Common myeloid progenitor, CD34-positive (primary cell): ENCODE data around the gene ASB4.
"Not testable (repeated sequence)": the region's sequence is repeated elsewhere in the genome, so short reads cannot be mapped to it uniquely, and the experiment has no call there.

ENCODE experiments used
- CTCF ChIA-PET: fragments of 350-600 bp; sonication (Branson Sonifier 250); formaldehyde crosslinking; loops from one replicate; lab custom pipeline; 2021; ENCODE audit warnings: antibody characterized with exemption; lab: Charles Lee
- POLR2A ChIA-PET: fragments of 350-600 bp; sonication (Branson Sonifier 250); formaldehyde crosslinking; loops from one replicate; lab custom pipeline; 2021; ENCODE audit warnings: antibody characterized with exemption; lab: Charles Lee
- DNase-seq, 3 donors: peaks; one replicate each; pipeline versions ENCODE4 v3.0.0 to v3.0.0-alpha.2; 2013
- H3K27ac ChIP-seq, 2 experiments: 1 replicate in 1 of 2; 2 replicates in 1 of 2; pipeline ENCODE4 v1.7.0; 2013; ENCODE audit warnings: inconsistent platforms in 2 of 2, low read length in 2 of 2, mild to moderate bottlenecking in 2 of 2, low read depth in 1 of 2, moderate library complexity in 1 of 2; ENCODE audit not compliant: severe bottlenecking in 2 of 2, insufficient read depth in 1 of 2, poor library complexity in 1 of 2
- H3K27me3 ChIP-seq, 5 experiments: replicated peaks in 2 of 5; 1 replicate in 3 of 5; 2 replicates in 2 of 5; pipeline versions ENCODE4 v1.6.1 to v1.7.0; 2013; ENCODE audit warnings: low read length in 4 of 5, mild to moderate bottlenecking in 2 of 5, moderate library complexity in 2 of 5, inconsistent platforms in 1 of 5; ENCODE audit not compliant: insufficient read depth in 5 of 5, control insufficient read depth in 4 of 5
- H3K36me3 ChIP-seq, 4 experiments: 1 replicate in 2 of 4; 2 replicates in 2 of 4; pipeline versions ENCODE4 v1.6.1 to v1.7.0; 2013; ENCODE audit warnings: low read length in 3 of 4, control low read depth in 1 of 4, mild to moderate bottlenecking in 1 of 4; ENCODE audit not compliant: control insufficient read depth in 4 of 4, insufficient read depth in 4 of 4
- H3K4me1 ChIP-seq, 4 experiments: 1 replicate in 3 of 4; 2 replicates in 1 of 4; pipeline versions ENCODE4 v1.6.1 to v1.7.1; 2013; ENCODE audit warnings: low read length in 3 of 4, mild to moderate bottlenecking in 3 of 4, control low read depth in 1 of 4, inconsistent platforms in 1 of 4, moderate library complexity in 1 of 4; ENCODE audit not compliant: control insufficient read depth in 4 of 4, insufficient read depth in 4 of 4; ENCODE audit errors: control extremely low read depth in 1 of 4
- H3K4me3 ChIP-seq, 7 experiments: 1 replicate in 4 of 7; 2 replicates in 3 of 7; pipeline versions ENCODE4 v1.5.1 to v1.7.0; 2013; ENCODE audit warnings: mild to moderate bottlenecking in 7 of 7, low read length in 6 of 7, moderate library complexity in 6 of 7, inconsistent platforms in 2 of 7, low read depth in 2 of 7, control low read depth in 1 of 7; ENCODE audit not compliant: insufficient read depth in 4 of 7, control insufficient read depth in 1 of 7; ENCODE audit errors: extremely low read depth in 1 of 7
- H3K9me3 ChIP-seq, 5 experiments: 1 replicate in 4 of 5; 2 replicates in 1 of 5; pipeline versions ENCODE4 v1.6.1 to v1.7.1; 2013; ENCODE audit warnings: low read length in 4 of 5, mild to moderate bottlenecking in 2 of 5, inconsistent platforms in 1 of 5, low read depth in 1 of 5, moderate library complexity in 1 of 5; ENCODE audit not compliant: control insufficient read depth in 4 of 5, insufficient read depth in 2 of 5; ENCODE audit errors: control extremely low read depth in 1 of 5
- WGBS: methylation state at CpG from one replicate; pipeline ENCODE4 v1.1.5; 2013; ENCODE audit not compliant: insufficient coverage; 5-methylcytosine and 5-hydroxymethylcytosine counted together

ASB4 gene

DNA sequence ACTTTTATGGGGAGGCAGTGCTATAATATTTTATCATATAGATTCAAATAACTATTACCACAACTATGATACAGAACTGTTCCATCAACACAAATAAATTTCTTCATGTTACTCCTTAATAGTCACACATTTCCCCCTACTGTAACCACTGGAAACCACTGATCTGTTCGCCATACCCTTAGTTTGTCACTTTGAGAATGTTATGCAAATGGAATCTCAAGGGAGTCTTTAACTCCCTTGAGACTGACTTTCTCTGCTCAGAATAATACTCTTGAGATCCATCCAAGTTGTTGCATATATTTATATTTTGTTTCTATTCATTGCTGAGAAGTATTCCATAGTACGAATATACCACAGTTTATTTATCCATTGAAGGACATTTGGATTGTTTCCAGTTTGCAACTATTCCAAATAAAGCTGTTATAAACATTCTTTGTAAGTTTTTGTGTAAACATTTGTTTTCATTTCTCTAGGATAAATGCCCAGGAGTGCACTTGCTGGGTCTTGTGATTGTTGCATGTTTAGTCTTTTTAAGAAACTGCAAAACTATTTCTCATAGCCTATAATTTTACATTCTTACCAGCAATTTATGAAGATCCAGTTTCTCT, 31.2 kb upstream of the ASB4 start:
- no peak for DNase-seq
- CTCF ChIA-PET, result no interaction called here
- Histone ChIP-seq H3K9me3 (peaks cover 3 to 13% (median 9%) of the 10 kb centered on the region in 5 experiments), H3K27me3 (no peaks in the 10 kb centered on the region), H3K27ac (no peak overlapping the region), H3K4me1 (no peaks in the 10 kb centered on the region), H3K36me3 (no peaks in the 10 kb centered on the region), H3K4me3 (no peak overlapping the region)
- POLR2A ChIA-PET, result interaction anchor here (0.5 kb wide), 1 partner anchor 933 kb away, joined by 3 read pairs; no protein-coding TSS in a partner anchor
- WGBS, result no CpG with 5 or more reads among the region's 2 CpGs

DNA sequence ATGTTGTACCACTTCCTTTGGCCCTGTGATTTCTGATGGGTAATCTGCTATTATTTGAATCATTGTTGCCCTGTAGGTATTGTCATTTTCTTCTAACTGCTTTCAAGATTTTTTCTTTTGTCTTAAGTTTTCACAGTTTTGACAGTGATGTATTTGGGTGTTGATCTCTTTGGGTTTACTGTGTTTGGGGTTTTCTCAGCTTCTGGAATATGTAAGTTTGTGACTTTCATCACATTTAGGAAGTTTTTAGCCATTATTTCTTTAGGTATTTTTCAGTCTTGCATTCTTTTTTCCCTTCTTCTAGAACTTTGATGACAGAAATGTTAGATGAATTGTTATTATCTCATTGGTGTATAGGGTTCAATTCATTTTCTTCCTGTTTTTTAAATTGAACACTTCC, 27.8 kb upstream of the ASB4 start:
- Histone ChIP-seq H3K4me1 (no peaks in the 10 kb centered on the region), H3K9me3 (peaks cover 7 to 28% (median 9%) of the 10 kb centered on the region in 5 experiments), H3K27ac (no peak overlapping the region), H3K27me3 (no peaks in the 10 kb centered on the region), H3K4me3 (no peak overlapping the region), H3K36me3 (no peaks in the 10 kb centered on the region)
- CTCF ChIA-PET, result no interaction called here
- DNase-seq, result no peak
- POLR2A ChIA-PET, result no interaction called here

DNA sequence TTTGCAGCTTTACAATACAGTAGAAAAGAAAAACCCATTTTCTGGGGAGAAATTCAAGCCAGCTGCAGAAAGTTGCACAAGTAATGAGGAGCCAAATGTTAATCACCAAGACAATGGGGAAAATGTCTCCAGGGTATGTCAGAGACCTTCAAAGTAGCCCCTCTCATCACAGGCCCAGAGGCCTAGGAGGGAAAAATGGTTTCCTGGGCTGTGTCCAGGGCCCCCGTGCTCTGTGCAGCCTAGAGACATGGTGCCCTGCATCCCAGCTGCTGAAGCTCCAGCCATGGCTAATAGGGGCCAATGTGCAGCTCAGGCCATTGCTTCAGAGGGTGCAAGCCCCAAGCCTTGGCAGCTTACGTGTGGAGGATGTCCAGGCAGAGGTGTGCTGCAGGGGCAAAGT, 25.1 kb upstream of the ASB4 start:
- H3K4me3 ChIP-seq, H3K4me1 ChIP-seq, H3K36me3 ChIP-seq, CTCF ChIA-PET, H3K27ac ChIP-seq, DNase-seq, H3K27me3 ChIP-seq, POLR2A ChIA-PET: not testable (repeated sequence)
- 100% methylated on average over 2 of the region's 2 CpGs for WGBS
- peaks cover 7 to 30% (median 9%) of the 10 kb centered on the region in 5 experiments for H3K9me3 ChIP-seq

DNA sequence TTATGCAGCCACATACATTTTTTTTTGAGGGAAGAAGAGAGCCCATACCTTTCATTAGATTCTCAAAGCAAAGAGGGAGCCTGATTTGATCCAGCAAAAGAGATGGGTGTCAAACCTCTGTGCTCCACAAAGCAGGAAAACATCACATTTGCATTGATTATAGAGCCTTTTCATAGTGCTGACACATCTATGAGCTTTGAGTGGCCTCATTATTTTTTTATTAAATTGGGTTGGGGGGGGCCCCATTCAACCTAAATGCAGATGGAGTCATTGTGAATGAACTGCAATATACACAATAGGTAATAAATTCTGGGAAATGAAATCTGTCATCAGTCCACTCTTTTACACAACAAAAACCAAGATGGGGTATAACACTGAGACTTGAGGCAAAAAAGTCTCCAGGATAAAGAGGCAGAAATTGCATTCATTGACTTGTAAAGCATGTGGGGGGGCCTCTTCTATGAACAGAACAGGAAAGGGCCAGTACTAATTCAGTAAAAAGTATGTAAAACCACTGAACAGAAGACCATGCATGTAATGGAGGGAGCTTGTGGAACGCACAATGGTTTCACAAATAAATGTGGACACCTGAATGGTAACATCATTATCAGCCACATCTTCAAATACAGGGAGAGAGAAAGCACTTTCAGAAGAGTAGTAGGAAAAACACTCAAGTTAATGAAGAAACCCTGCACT, 17.7 kb upstream of the ASB4 start:
- POLR2A ChIA-PET, result no interaction called here
- H3K4me3 ChIP-seq, result no peak overlapping the region
- H3K27ac ChIP-seq, result no peak overlapping the region
- H3K27me3 ChIP-seq, result no peaks in the 10 kb centered on the region
- CTCF ChIA-PET, result interaction anchor here (2.9 kb wide), 1 partner anchor 9 kb away, joined by 11 read pairs; no protein-coding TSS in a partner anchor
- peaks cover 0 to 2% (median 0%) of the 10 kb centered on the region in 5 experiments for H3K9me3 ChIP-seq
- WGBS, result no CpG with 5 or more reads among the region's 1 CpG
- DNase-seq, result no peak
- H3K4me1 ChIP-seq, result peaks cover 0 to 7% (median 5%) of the 10 kb centered on the region in 4 experiments
- no peaks in the 10 kb centered on the region for H3K36me3 ChIP-seq

GRCh38 chr7:95469187-95469586, 16.6 kb upstream of the ASB4 start:
- CTCF ChIA-PET, result interaction anchor here (1.4 to 1.7 kb wide), 2 partner anchors 9 to 10 kb away, joined by 4 to 5 read pairs; no protein-coding TSS in a partner anchor
- no CpG with 5 or more reads among the region's 1 CpG for WGBS

GRCh38 chr7:95469848-95470247, 15.9 kb upstream of the ASB4 start:
- ChIA-PET POLR2A (no interaction called here), CTCF (interaction anchor here (1.4 to 1.7 kb wide), 2 partner anchors 9 to 10 kb away, joined by 4 to 5 read pairs; no protein-coding TSS in a partner anchor)
- DNase-seq, result no peak

More at GRCh38 chr7:95469187-95469586, 16.6 kb upstream of the ASB4 start:
- Histone ChIP-seq H3K4me1 (peaks cover 0 to 7% (median 5%) of the 10 kb centered on the region in 4 experiments), H3K27ac (no peak overlapping the region), H3K27me3 (no peaks in the 10 kb centered on the region), H3K4me3 (no peak overlapping the region), H3K9me3 (no peaks in the 10 kb centered on the region), H3K36me3 (no peaks in the 10 kb centered on the region)
- POLR2A ChIA-PET, result no interaction called here
- DNase-seq, result no peak

GRCh38 chr7:95470452-95470851, 15.3 kb upstream of the ASB4 start:
- peak in 2 of 3 donors; percentile 47 to 65 for DNase-seq

More at GRCh38 chr7:95469848-95470247, 15.9 kb upstream of the ASB4 start:
- Histone ChIP-seq H3K27me3 (no peaks in the 10 kb centered on the region), H3K4me3 (no peak overlapping the region), H3K27ac (no peak overlapping the region), H3K9me3 (no peaks in the 10 kb centered on the region), H3K4me1 (peaks cover 0 to 7% (median 5%) of the 10 kb centered on the region in 4 experiments), H3K36me3 (no peaks in the 10 kb centered on the region)
- WGBS, result 80% methylated on average over 2 of the region's 4 CpGs

More at GRCh38 chr7:95470452-95470851, 15.3 kb upstream of the ASB4 start:
- no peaks in the 10 kb centered on the region for H3K27me3 ChIP-seq
- peak overlapping the region in 1 of 7 experiments; percentile 7 for H3K4me3 ChIP-seq
- H3K9me3 ChIP-seq, result no peaks in the 10 kb centered on the region
- ChIA-PET POLR2A (no interaction called here), CTCF (interaction anchor here (1.7 kb wide), 1 partner anchor 9 kb away, joined by 5 read pairs; no protein-coding TSS in a partner anchor)
- H3K27ac ChIP-seq, result no peak overlapping the region
- peaks cover 0 to 7% (median 5%) of the 10 kb centered on the region in 4 experiments for H3K4me1 ChIP-seq
- 40% methylated on average over 1 of the region's 3 CpGs for WGBS
- H3K36me3 ChIP-seq, result no peaks in the 10 kb centered on the region
